Activated CD8-positive, alpha-beta T cell treated with anti-CD3 and anti-CD28 coated beads, Interleukin-2, amount 10 ng/mL, durations not matched to agents 7 days and 5 days (primary cell): ENCODE results near the gene IMMT. TPM values are rescaled to one million over a fixed set of nuclear protein-coding genes. Genes with fewer than 3 reads are reported as not detected.
A peak's percentile ranks its signal among the peaks of the same experiment; 100 is the strongest.
"Not testable (repeated sequence)": the region's sequence is repeated elsewhere in the genome, so short reads cannot be mapped to it uniquely, and the experiment has no call there.

Experiments
- ATAC-seq: fragments of 150-1000 bp; cut with Tn5 transposase; one replicate; pipeline ENCODE4 v1.10.0; 2021; ENCODE audit warnings: moderate library complexity
- CTCF ChIA-PET: fragments of 350-600 bp; sonication (Branson Sonifier 250); formaldehyde crosslinking; loops from one replicate; lab custom pipeline; 2021; ENCODE audit warnings: antibody characterized with exemption; lab: Charles Lee
- POLR2A ChIA-PET: fragments of 350-600 bp; sonication (Branson Sonifier 250); formaldehyde crosslinking; loops from one replicate; lab custom pipeline; 2021; ENCODE audit warnings: antibody characterized with exemption; lab: Charles Lee
- DNase-seq: peaks from one replicate; pipeline ENCODE4 v3.0.0-alpha.2; 2020
- H3K27ac Mint-ChIP-seq: one replicate; pipeline ENCODE4 v1.8.0; 2021; ENCODE audit warnings: mild to moderate bottlenecking, mixed read lengths
- H3K27me3 Mint-ChIP-seq: one replicate; pipeline ENCODE4 v1.8.0; 2021; ENCODE audit warnings: low read depth, mixed read lengths
- H3K36me3 Mint-ChIP-seq: one replicate; pipeline ENCODE4 v1.8.0; 2021; ENCODE audit warnings: low read depth, mixed read lengths
- H3K4me1 Mint-ChIP-seq: one replicate; pipeline ENCODE4 v1.8.0; 2021; ENCODE audit warnings: low read depth, mixed read lengths
- H3K4me3 Mint-ChIP-seq: one replicate; pipeline ENCODE4 v1.8.0; 2021; ENCODE audit warnings: mild to moderate bottlenecking, mixed read lengths
- H3K9me3 Mint-ChIP-seq: one replicate; pipeline ENCODE4 v1.8.0; 2022; ENCODE audit warnings: mixed read lengths; ENCODE audit not compliant: insufficient read depth
- total RNA-seq, 2 experiments: library from RNA; stranded (reverse); gene quantifications; one replicate each; pipeline ENCODE4 v1.2.3, GENCODE V29; 2021

IMMT gene
- total RNA-seq, result 100 to 1,000 TPM; 126 to 132 TPM

- peaks cover 31% of the 10 kb centered on the region for H3K36me3 Mint-ChIP-seq
- peak within 1 kb of the TSS; percentile 86 for H3K27ac Mint-ChIP-seq
- peak within 1 kb of the TSS; percentile 88 for H3K4me3 Mint-ChIP-seq
- POLR2A ChIA-PET, result interaction anchor here (0.6 to 2.7 kb wide), 10 partner anchors 9 to 368 kb away, joined by 3 to 29 read pairs (median 4); partner anchors contain the start of genes CHMP3, KDM3A, POLR1A and PTCD3
- DNase-seq, result peak; percentile 95
- H3K4me1 Mint-ChIP-seq, result peaks cover 52% of the 10 kb centered on the region
- CTCF ChIA-PET, result interaction anchor here (0.8 to 2.6 kb wide), 7 partner anchors 9 to 115 kb away, joined by 3 to 23 read pairs (median 3); partner anchors contain the start of genes POLR1A and PTCD3
- ATAC-seq, result peak; percentile 95
- no peaks in the 10 kb centered on the region for H3K27me3 Mint-ChIP-seq
- H3K9me3 Mint-ChIP-seq, result no peaks in the 10 kb centered on the region
Measured at GRCh38 chr2:86195055-86195807, at the start of gene IMMT. TSS of gene IMMT (minus strand) at chr2:86195462. CDS start at chr2:86195382, 80 bp downstream.

GRCh38 chr2:86244781-86245180 is 49.5 kb upstream of the IMMT start:
- CTCF ChIA-PET, result interaction anchor here (1.2 to 1.5 kb wide), 2 partner anchors 24 kb away, joined by 4 to 5 read pairs; no protein-coding TSS in a partner anchor
- ATAC-seq, H3K27ac Mint-ChIP-seq, DNase-seq, H3K9me3 Mint-ChIP-seq, H3K27me3 Mint-ChIP-seq, H3K36me3 Mint-ChIP-seq, H3K4me3 Mint-ChIP-seq, H3K4me1 Mint-ChIP-seq, POLR2A ChIA-PET: not testable (repeated sequence)

DNA sequence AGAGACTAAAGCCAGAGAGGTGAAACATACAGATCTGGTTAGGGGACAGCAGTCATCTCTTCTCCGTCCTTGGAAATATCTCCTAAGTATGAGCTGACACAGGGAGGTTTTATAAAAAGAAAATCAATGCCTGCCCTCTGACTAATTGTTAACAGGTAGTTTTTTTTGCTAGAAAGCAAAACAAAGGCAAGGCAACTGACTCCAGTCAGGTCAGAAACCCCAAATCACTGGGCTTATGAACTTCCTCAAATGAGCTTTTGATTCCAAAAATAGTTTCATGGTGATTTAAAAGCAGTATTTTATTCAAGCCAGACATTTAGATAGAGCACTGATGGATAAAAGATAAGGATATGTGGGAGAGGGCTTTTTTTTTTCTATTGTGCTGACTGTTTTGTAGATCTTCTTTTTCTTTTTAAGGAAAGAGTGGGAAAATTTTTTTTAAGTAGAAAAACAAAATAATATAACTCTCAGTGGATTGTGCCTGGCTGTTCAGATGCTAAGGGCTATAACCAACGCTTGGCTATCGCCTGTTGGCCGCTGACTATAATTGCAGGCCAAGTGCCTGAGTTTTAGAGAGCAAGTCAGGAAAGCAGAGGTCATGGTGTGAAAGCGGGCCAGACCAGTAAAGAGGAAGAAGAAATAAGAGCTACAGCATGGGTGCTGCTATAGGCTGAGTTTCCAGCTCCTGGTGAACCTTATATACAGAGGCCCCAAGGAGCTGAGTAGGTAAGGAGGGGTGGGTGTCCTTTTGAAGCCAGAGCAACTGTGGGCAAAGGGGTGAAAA is 48.9 kb upstream of the IMMT start:
- H3K4me1 Mint-ChIP-seq, result peaks cover 7% of the 10 kb centered on the region
- no peak overlapping the region for H3K4me3 Mint-ChIP-seq
- H3K27ac Mint-ChIP-seq, result no peak overlapping the region
- peaks cover 3% of the 10 kb centered on the region for H3K27me3 Mint-ChIP-seq
- H3K36me3 Mint-ChIP-seq, result no peaks in the 10 kb centered on the region
- H3K9me3 Mint-ChIP-seq, result no peaks in the 10 kb centered on the region
- ATAC-seq (no peak), DNase-seq (no peak)
- CTCF ChIA-PET, result interaction anchor here (1.2 kb wide), 1 partner anchor 23 kb away, joined by 4 read pairs; no protein-coding TSS in a partner anchor
- POLR2A ChIA-PET, result no interaction called here

GRCh38 chr2:86243272-86243671 is 48.0 kb upstream of the IMMT start:
- Mint-ChIP-seq H3K36me3 (no peaks in the 10 kb centered on the region), H3K9me3 (no peaks in the 10 kb centered on the region), H3K4me1 (peaks cover 16% of the 10 kb centered on the region), H3K27me3 (peaks cover 3% of the 10 kb centered on the region), H3K27ac (no peak overlapping the region), H3K4me3 (no peak overlapping the region)
- ATAC-seq (no peak), DNase-seq (no peak)
- POLR2A ChIA-PET, result no interaction called here
- CTCF ChIA-PET, result no interaction called here

- no peak for ATAC-seq
- POLR2A ChIA-PET, result no interaction called here
Measured at GRCh38 chr2:86241611-86242010, 46.3 kb upstream of the IMMT start.

DNA sequence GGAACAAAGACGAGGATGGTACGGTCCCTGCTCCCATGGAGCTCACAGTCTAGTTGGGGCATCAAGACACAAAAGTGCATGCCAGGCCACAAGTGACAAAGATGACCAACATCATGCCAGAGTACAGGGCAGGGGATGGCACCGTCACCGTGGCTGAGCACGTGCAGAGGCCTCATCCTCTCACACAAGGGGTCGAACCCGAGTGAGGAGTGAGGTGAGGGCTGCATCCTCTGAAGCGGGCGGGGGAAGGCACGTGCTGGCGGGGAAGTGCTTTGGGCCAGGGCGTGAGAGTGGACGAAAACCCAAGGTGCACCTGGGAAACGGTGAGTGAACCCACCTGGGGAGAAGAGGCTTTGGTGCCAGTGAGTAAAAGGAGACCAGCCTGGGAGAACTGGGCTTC is 45.0 kb upstream of the IMMT start:
- Mint-ChIP-seq H3K4me1 (peaks cover 18% of the 10 kb centered on the region), H3K4me3 (no peak overlapping the region), H3K27me3 (peaks cover 5% of the 10 kb centered on the region), H3K9me3 (no peaks in the 10 kb centered on the region), H3K27ac (no peak overlapping the region), H3K36me3 (no peaks in the 10 kb centered on the region)
- no peak for DNase-seq
- ChIA-PET POLR2A (no interaction called here), CTCF (no interaction called here)
- no peak for ATAC-seq

More at GRCh38 chr2:86241611-86242010, 46.3 kb upstream of the IMMT start:
- Mint-ChIP-seq H3K36me3 (no peaks in the 10 kb centered on the region), H3K4me3 (no peak overlapping the region), H3K4me1 (peaks cover 18% of the 10 kb centered on the region), H3K27me3 (peaks cover 3% of the 10 kb centered on the region), H3K27ac (no peak overlapping the region), H3K9me3 (no peaks in the 10 kb centered on the region)
- CTCF ChIA-PET, result interaction anchor here (0.6 to 1.0 kb wide), 2 partner anchors 21 to 127 kb away, joined by 3 to 6 read pairs; no protein-coding TSS in a partner anchor
- DNase-seq, result no peak

- Mint-ChIP-seq H3K27ac (no peak overlapping the region), H3K36me3 (no peaks in the 10 kb centered on the region), H3K4me1 (peaks cover 18% of the 10 kb centered on the region), H3K9me3 (no peaks in the 10 kb centered on the region), H3K4me3 (no peak overlapping the region), H3K27me3 (peaks cover 5% of the 10 kb centered on the region)
- DNase-seq, result no peak
- no peak for ATAC-seq
- CTCF ChIA-PET, result no interaction called here
- POLR2A ChIA-PET, result no interaction called here
Measured at GRCh38 chr2:86239745-86240144, 44.5 kb upstream of the IMMT start.

DNA sequence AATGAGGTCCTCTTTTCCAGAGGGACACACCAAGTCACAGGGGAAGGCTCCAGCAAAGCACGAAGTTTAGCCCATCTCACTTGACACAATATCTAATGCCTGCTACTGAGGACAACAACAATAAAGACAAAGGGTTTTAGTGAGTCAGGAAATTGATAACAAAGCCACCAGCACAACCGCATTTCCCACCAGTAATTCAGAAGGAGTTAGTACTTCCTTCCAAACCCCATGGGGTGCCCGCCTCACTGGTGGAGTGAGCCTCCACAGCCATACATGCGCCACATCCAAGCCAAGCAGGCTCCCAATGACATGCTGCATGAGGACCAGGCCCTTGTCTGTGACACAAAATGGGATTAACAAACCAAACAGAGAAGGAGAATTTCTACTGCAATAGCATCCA is 44.1 kb upstream of the IMMT start:
- ChIA-PET POLR2A (no interaction called here), CTCF (no interaction called here)
- H3K27me3 Mint-ChIP-seq, result peaks cover 8% of the 10 kb centered on the region
- no peak overlapping the region for H3K4me3 Mint-ChIP-seq
- DNase-seq (no peak), ATAC-seq (no peak)
- peaks cover 18% of the 10 kb centered on the region for H3K4me1 Mint-ChIP-seq
- no peak overlapping the region for H3K27ac Mint-ChIP-seq
- no peaks in the 10 kb centered on the region for H3K9me3 Mint-ChIP-seq
- no peaks in the 10 kb centered on the region for H3K36me3 Mint-ChIP-seq

DNA sequence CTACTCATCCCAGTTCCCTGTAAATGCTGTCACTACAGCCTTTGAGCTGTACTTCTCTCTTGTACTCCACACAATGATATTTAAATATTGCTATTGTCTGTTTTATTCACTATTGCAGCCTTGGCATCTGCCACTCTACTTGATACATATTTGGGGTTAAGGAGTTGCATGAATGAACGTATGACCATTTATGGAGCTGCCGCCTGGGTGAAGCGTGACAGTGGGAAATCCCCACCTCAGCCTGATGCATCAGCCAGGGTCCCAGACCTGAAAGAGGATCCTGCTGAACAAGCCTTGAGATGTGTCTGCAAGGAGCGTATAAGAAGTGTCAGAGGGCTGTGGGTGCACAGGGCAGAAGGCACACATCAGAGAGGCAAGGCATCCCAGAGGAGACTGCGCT is 43.1 kb upstream of the IMMT start:
- CTCF ChIA-PET, result interaction anchor here (2.1 kb wide), 1 partner anchor 17 kb away, joined by 13 read pairs; no protein-coding TSS in a partner anchor
- POLR2A ChIA-PET, result no interaction called here

GRCh38 chr2:86237172-86237571 is 41.9 kb upstream of the IMMT start:
- no peak for ATAC-seq
- POLR2A ChIA-PET, result interaction anchor here (0.6 kb wide), 1 partner anchor 1935 kb away, joined by 3 read pairs; no protein-coding TSS in a partner anchor
- peaks cover 18% of the 10 kb centered on the region for H3K4me1 Mint-ChIP-seq

More for the DNA sequence above, 43.1 kb upstream of the IMMT start:
- Mint-ChIP-seq H3K4me1 (peaks cover 18% of the 10 kb centered on the region), H3K27me3 (peaks cover 14% of the 10 kb centered on the region), H3K4me3 (no peak overlapping the region), H3K27ac (no peak overlapping the region), H3K36me3 (no peaks in the 10 kb centered on the region), H3K9me3 (no peaks in the 10 kb centered on the region)
- ATAC-seq (peak; percentile 80), DNase-seq (peak; percentile 37)

DNA sequence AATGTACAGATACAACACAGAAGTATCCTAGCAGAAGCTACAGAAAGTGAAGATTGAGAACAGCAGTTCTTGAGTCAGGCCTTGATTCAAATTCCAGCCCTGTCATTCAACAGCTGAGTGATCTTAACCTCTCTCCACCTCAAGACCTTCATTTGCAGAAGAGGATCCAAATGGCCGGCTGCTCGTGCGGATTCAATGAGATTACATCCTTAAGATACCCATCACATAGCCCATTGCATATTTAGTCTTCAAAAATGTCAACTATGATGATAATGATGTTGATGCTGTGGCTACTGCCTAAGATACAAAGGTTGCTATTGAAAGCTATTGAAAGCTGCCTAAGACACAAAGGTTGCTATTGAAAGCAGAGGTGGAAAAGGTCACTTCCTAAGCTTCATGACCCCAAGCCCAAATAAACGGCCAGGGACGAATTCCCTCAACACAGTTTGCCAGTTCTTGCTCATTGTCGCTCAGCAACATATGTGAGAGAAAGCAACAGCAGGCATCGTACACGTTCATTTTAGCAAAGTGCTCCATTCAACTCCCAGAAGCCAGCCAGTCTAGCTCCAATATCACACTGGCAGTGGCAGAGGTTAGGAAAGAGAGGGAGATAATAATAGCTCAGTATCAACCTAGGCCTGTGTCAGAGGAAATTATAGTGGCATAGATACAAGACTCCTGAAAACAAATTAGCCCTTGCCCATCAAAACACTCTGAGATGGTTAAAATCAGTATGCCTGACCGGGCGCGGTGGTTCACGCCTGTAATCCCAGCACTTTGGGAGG is 40.1 kb upstream of the IMMT start:
- DNase-seq, result no peak
- no peak overlapping the region for H3K27ac Mint-ChIP-seq
- ChIA-PET POLR2A (no interaction called here), CTCF (interaction anchor here (1.4 kb wide), 1 partner anchor 15 kb away, joined by 8 read pairs; no protein-coding TSS in a partner anchor)
- peaks cover 12% of the 10 kb centered on the region for H3K27me3 Mint-ChIP-seq
- H3K4me3 Mint-ChIP-seq, result no peak overlapping the region
- H3K9me3 Mint-ChIP-seq, result no peaks in the 10 kb centered on the region
- no peak for ATAC-seq
- H3K4me1 Mint-ChIP-seq, result peaks cover 18% of the 10 kb centered on the region
- no peaks in the 10 kb centered on the region for H3K36me3 Mint-ChIP-seq

More at GRCh38 chr2:86237172-86237571, 41.9 kb upstream of the IMMT start:
- no peak for DNase-seq
- Mint-ChIP-seq H3K36me3 (no peaks in the 10 kb centered on the region), H3K27ac (no peak overlapping the region), H3K27me3 (peaks cover 13% of the 10 kb centered on the region), H3K4me3 (no peak overlapping the region), H3K9me3 (no peaks in the 10 kb centered on the region)
- CTCF ChIA-PET, result interaction anchor here (2.1 kb wide), 1 partner anchor 16 kb away, joined by 13 read pairs; no protein-coding TSS in a partner anchor
